ENCODE results near the gene HABP4. TPM values are rescaled to one million over a fixed set of nuclear protein-coding genes. Genes with fewer than 3 reads are reported as not detected.
A peak's percentile ranks its signal among the peaks of the same experiment; 100 is the strongest.

The HABP4 gene
- total and polyA plus RNA-seq, 9 of the 15 experiments (the other 6 are each of a cell fraction or from before 2014, with no cell fraction given) = 0.38 to 2.4 (median 1.9) TPM

DNA sequence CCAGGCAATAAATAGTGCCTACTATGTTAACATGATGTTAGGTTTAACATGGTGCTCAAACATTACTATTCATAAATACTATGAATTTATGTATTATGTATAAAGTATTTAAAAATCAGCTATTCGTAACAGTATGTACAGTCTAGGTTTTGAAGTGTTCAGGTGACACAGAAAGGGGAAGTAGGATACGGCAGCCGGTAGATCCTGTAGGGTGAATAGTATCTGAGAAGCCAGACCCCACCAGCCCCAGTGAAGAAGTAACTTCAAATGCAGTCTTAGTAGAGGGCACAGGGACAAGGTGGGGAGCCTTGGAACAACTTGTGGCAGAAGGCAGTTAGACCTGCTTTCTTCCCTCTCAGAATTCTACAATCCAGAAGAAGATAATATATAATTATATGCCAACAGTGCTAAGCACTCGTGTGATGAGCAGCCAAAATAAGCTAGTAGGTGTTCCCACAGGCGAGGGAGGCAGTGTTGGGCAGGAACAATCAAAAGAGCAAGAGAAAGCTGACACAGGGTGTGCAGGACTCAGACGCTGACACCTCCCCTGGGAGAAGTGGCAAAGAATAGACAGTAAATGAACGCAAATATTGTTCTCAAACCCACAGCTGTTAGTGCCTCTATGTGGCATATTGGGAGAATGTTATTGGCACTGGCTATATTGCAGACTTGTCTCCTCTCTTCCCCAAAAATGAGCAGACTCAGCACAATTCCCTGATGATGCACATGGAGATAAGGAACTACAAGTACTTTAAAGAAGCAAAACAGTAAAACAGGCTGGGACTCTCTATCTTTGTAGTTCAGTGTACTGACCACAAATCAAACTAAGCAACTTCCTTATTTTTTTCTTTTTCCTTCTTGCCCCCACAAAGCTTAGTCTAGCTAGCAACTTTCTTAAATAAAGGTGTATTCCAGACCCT, 36.4 kb upstream of the HABP4 start (continued):
- TF ChIP-seq, protein P1, sequence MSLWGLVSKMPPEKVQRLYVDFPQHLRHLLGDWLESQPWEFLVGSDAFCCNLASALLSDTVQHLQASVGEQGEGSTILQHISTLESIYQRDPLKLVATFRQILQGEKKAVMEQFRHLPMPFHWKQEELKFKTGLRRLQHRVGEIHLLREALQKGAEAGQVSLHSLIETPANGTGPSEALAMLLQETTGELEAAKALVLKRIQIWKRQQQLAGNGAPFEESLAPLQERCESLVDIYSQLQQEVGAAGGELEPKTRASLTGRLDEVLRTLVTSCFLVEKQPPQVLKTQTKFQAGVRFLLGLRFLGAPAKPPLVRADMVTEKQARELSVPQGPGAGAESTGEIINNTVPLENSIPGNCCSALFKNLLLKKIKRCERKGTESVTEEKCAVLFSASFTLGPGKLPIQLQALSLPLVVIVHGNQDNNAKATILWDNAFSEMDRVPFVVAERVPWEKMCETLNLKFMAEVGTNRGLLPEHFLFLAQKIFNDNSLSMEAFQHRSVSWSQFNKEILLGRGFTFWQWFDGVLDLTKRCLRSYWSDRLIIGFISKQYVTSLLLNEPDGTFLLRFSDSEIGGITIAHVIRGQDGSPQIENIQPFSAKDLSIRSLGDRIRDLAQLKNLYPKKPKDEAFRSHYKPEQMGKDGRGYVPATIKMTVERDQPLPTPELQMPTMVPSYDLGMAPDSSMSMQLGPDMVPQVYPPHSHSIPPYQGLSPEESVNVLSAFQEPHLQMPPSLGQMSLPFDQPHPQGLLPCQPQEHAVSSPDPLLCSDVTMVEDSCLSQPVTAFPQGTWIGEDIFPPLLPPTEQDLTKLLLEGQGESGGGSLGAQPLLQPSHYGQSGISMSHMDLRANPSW (CRISPR knock-in tag; IDR thresholded peaks at IDR 0.05) = no peak
- TF ChIP-seq, protein P2, sequence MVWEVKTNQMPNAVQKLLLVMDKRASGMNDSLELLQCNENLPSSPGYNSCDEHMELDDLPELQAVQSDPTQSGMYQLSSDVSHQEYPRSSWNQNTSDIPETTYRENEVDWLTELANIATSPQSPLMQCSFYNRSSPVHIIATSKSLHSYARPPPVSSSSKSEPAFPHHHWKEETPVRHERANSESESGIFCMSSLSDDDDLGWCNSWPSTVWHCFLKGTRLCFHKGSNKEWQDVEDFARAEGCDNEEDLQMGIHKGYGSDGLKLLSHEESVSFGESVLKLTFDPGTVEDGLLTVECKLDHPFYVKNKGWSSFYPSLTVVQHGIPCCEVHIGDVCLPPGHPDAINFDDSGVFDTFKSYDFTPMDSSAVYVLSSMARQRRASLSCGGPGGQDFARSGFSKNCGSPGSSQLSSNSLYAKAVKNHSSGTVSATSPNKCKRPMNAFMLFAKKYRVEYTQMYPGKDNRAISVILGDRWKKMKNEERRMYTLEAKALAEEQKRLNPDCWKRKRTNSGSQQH (CRISPR knock-in tag; IDR thresholded peaks at IDR 0.05) = no peak
- no peak for TF ChIP-seq FOXK2 (conservative IDR thresholded peaks at IDR 0.05 in 1 of 2, IDR thresholded peaks at IDR 0.05 in 1 of 2; ENCODE audit: low read depth in 2 of 2)
- TF ChIP-seq, protein P3, sequence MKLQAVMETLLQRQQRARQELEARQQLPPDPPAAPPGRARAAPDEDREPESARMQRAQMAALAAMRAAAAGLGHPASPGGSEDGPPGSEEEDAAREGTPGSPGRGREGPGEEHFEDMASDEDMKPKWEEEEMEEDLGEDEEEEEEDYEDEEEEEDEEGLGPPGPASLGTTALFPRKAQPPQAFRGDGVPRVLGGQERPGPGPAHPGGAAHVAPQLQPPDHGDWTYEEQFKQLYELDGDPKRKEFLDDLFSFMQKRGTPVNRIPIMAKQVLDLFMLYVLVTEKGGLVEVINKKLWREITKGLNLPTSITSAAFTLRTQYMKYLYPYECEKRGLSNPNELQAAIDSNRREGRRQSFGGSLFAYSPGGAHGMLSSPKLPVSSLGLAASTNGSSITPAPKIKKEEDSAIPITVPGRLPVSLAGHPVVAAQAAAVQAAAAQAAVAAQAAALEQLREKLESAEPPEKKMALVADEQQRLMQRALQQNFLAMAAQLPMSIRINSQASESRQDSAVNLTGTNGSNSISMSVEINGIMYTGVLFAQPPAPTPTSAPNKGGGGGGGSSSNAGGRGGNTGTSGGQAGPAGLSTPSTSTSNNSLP (IDR thresholded peaks at IDR 0.05; ENCODE audit: borderline replicate concordance, low read depth, low read length) = no peak
- TF ChIP-seq MTA2 (IDR thresholded peaks at IDR 0.05; ENCODE audit: low read depth) = no peak
- TF ChIP-seq, protein P4, sequence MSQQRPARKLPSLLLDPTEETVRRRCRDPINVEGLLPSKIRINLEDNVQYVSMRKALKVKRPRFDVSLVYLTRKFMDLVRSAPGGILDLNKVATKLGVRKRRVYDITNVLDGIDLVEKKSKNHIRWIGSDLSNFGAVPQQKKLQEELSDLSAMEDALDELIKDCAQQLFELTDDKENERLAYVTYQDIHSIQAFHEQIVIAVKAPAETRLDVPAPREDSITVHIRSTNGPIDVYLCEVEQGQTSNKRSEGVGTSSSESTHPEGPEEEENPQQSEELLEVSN (IDR thresholded peaks at IDR 0.05; ENCODE audit: borderline replicate concordance in 1 of 2, extremely low read depth in 1 of 2, insufficient read depth in 1 of 2, insufficient read length in 1 of 2, low read depth in 1 of 2, low read length in 1 of 2, poor library complexity in 1 of 2, severe bottlenecking in 1 of 2) = peak in 1 of 2 experiments; percentile 20
- TF ChIP-seq NFRKB (IDR thresholded peaks at IDR 0.05; ENCODE audit: low read depth) = no peak
- TF ChIP-seq, protein P5, sequence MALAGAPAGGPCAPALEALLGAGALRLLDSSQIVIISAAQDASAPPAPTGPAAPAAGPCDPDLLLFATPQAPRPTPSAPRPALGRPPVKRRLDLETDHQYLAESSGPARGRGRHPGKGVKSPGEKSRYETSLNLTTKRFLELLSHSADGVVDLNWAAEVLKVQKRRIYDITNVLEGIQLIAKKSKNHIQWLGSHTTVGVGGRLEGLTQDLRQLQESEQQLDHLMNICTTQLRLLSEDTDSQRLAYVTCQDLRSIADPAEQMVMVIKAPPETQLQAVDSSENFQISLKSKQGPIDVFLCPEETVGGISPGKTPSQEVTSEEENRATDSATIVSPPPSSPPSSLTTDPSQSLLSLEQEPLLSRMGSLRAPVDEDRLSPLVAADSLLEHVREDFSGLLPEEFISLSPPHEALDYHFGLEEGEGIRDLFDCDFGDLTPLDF (CRISPR knock-in tag; IDR thresholded peaks at IDR 0.05) = no peak
- no peak for TF ChIP-seq ZSCAN29 (IDR thresholded peaks at IDR 0.05)
- no peak for TF ChIP-seq SAFB2 (IDR thresholded peaks at IDR 0.05; ENCODE audit: borderline replicate concordance, low read depth, low read length, severe bottlenecking)
- TF ChIP-seq ZNF589 (CRISPR knock-in tag; IDR thresholded peaks at IDR 0.05; ENCODE audit: low read depth) = no peak
- TF ChIP-seq ESRRA (IDR thresholded peaks at IDR 0.05; ENCODE audit: borderline replicate concordance, low read depth) = no peak
- TF ChIP-seq PPARD (CRISPR knock-in tag; IDR thresholded peaks at IDR 0.05) = no peak
- no peak for TF ChIP-seq ZBTB17 (CRISPR knock-in tag; IDR thresholded peaks at IDR 0.05)
- TF ChIP-seq RBBP5 (IDR thresholded peaks at IDR 0.05; ENCODE audit: borderline replicate concordance, insufficient read depth, low read length, poor library complexity, severe bottlenecking) = no peak
- no peak for TF ChIP-seq ETV1 (tag; conservative IDR thresholded peaks at IDR 0.05; ENCODE audit: low read depth)
